GM21528 (cell line): ENCODE measurements around the gene VAC14.
"Not testable (repeated sequence)": the region's sequence is repeated elsewhere in the genome, so short reads cannot be mapped to it uniquely, and the experiment has no call there.

Experiments used
- ATAC-seq: cut with Tn5 transposase; IDR thresholded peaks from one replicate; pipeline ENCODE4 v1.9.1; 2021; ENCODE audit warnings: mild to moderate bottlenecking, moderate library complexity; ENCODE audit not compliant: unreplicated experiment, low FRiP score

The VAC14 gene

DNA sequence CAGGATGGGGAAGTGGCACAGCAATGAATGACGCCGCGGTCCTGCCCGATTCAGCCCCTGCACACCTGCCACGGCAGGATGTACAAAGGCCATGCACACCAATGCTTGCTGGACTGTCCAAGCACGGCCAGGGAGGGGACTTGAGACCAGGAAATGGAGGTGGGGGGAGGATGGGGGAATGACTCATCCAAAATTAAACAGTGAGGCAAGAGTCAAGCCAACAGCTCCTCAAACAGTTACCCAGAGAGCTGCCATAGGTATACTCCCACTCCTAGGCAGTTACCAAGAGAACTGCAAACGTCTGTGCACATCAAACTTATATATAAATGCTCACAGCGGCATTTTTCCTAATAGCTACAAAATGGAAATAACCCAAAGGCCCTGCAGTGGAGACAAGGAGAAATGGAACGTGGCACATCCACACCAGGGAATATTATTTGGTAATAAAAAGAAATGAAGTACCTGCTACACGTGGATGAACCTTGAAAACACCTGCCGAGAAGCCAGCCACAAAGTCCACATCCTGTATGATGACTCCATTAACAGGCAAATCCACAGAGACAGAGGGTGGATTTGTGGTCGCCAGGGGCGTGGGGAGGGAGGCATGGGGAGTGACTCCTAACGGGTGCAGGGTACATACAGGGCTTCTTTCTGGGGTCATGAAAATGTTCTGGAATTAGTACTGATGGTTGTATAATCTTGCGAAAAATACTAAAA lies 54.1 kb downstream of the VAC14 start:
- no peak for ATAC-seq

DNA sequence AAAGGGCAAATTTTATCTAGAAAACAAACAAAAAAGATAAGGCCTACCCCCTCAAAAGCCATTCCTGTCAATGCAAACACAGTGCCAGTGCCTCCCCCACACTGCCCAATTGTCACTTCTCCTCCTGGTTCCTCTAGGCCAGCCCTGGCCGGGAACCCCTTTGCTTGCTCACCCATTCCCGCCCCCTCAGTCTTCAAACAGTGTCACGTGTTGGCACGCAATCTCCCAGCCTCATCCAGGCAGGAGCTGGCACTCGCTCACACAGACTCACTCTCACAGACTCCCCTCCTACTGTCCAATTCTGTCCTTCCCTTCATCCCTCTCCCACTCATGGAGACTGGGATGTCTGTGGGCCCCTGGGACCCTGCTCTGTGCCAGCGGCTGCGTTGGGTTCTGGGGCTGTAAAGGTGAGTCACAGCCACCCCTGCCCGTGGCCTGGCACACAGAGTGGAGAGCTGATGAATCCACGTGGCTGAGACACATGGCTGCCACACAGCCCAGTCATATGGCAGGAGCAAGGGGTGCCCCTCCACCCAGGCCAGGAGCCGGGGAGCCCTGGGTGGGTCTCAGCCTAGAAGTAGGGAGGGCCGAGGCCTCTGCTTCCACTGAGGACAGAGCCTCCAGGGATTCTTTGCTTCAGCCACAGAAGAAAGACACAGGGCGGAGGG lies 54.8 kb downstream of the VAC14 start:
- ATAC-seq = no peak

DNA sequence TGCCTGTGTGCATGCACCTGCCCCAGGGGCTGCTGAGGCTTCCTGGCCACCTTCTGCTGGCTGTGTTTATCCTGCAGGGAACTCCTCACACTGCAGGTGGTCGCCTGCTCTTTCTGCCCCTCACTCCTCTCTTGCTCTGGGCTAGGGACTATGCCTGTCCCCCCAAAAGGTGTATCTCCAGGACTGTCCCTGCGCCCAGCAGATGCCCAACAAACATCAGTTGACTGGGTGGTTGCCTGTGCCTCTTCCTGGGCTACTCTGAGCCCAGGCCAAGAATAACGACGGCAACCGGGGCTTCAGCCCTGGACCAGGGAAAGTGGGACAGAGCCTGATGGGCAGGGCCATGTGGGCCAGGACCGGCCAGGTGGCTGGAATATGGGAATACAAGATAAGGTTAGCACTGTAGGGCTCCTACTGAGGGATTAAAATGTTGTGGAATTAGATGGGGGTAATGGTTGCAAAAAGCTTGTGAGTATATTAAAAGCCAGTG lies 55.4 kb downstream of the VAC14 start:
- ATAC-seq = no peak

DNA sequence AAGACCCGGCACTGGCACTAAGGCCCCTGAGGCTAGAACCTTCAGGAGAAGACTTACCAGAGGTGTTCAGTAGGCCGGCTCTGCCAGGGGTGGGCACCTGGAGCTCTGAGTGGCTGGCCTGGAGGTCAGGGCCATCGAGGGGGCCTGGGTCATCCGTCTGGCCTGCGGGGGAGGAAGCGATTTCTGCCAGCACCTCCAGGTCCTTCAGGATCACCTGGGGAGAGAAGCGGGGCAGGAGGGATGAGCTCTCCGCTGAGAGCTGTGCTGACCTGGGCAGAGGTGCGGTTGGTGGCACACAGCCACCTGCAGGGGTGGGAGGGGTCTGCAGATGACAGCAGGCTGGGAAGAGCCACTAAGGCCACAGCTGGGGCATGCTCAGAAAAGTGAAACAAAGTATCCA lies 56.6 kb downstream of the VAC14 start:
- ATAC-seq = no peak

DNA sequence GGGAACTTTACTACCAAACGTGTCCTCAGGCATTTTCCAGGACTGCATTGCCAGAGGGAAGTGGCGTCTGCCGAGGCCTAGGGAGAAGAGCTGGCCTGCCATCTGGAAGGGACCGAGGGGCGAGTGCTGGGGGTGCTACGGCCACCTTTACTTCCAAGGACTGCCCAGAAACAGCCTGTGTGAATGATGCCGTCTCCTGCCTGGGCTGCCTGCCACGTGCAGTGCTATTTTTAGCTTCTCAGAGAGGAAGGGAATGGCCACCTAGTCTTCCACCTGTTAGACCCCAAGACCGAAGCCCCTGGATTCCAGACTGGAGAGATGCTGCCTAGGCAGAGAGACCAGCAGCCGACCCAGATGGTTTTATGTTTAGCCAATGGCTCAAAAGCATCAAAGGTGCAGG lies 57.2 kb downstream of the VAC14 start:
- no peak for ATAC-seq

DNA sequence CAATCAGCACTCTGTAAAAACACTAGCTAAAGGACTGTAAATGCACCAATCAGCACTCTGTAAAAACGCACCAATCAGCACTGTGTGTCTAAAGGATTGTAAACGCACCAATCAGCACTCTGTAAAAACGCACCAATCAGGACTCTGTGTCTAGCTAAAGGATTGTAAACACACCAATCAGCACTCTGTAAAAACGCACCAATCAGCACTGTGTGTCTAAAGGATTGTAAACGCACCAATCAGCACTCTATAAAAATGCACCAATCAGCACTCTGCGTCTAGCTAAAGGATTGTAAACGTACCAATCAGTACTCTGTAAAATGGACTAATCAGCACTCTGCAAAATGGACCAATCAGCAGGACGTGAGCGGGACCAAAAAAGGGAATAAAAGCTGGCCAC lies 58.0 kb downstream of the VAC14 start:
- not testable (repeated sequence) for ATAC-seq

DNA sequence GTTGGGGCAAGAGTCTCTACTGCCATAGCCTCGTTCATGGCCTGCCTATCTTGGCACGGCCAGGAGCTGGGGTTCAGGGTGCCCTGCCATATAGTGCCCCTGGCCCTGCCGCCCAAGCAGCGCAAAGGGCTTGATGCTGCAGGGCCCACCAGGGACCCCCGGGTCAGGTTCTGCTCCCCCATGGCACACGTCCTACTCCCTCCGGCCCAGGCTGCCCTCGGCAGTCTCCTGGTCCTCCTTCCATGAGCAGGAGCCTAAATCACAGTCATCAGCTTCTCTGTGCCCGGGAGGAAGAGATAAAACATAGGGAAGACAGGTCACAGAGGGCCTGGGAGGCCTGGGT lies 59.2 kb downstream of the VAC14 start:
- no peak for ATAC-seq

DNA sequence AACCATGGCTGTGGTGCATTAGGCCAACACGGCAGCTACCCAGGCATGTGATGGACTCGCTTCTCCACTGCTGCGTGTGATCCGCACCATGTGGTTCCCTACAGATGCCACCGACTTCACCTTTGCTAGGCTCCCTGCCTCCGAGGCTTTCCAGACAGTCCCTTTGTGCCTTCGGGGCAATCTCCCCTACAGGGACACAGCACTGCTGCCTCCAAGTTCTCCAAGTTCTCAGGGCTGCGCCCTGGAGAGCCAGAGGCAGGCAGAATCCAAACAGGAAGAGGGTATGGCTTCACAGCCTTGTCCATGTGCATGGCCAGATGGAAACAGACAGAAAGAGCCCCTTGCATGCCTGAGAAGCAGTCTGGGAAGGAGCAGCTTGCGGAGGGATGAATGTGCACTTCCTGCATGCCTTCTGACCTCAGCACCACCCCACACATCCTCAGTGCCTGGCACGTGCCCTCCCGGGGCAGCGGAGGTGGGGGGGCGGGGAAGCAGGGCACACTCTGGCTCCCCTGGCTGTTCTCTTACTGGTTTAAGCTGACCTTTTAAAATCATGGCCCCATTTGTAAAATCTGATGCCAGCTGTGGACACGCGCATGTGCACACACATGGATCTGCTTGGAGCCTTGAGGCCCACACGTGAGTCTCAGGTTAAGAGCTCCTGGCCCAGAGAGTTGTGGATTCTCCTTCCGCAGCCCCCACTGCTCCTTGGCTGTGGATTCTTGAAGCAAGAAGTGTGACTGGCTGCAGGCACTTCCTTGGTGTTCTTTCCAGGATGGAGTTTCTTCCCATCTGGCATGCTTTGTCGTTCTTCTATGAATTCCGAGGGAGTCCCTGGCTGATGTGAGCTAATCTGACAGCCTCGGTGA lies 59.8 kb downstream of the VAC14 start:
- no peak for ATAC-seq

DNA sequence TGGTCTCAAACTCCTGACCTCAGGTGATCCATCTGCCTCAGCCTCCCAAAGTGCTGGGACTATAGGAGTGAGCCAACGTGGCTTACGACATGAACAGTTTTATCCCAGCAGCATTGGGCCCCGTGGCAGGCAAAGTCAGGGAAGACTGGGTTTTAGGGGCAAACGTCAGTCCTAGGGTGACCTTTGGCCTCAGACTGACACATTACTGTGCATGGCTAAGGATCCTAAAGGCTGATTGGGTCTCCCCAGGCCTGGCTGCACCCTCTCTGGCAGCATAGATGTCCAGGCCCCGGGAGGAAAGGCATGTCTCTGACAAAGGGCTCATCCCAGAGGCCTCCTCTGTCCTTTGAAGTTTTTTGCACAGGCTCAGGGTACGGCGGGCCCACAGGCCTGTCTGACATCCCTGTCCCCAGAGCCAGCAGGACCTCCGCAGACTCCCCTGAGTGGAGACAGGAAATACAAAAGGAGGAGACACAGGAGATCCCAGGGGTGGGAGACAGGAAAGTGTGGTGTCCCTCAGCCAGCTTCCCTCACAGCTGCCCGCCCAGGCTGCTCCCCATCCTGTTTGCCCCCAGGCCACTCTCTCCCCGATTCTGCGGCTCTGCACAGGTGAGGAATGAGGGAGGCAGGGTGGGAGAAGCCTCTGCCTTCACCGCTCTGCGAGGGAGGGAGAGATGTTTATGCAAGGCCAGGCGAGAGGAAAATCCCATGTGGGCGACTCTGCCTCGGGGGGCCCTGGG lies 60.6 kb downstream of the VAC14 start:
- no peak for ATAC-seq

DNA sequence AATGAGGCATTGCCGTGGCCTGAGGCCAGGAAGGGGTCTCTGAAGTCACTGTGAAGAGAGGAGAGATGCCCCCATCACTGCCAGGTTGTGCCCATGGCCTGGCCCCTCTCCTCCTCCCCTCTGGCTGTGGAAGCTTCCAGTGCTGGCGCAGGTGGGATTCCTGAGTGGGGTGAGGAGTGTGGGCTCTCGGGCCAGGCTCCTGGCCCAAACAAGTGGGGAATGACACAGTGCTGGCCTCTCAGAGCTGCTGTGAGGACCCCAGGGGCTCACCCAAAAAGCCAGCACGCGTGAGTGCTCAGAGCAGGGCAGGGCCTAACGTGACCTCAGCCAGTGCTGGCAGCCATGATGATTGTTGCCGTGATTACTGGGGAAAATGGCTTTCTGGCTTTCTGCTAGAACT lies 61.6 kb downstream of the VAC14 start:
- no peak for ATAC-seq

DNA sequence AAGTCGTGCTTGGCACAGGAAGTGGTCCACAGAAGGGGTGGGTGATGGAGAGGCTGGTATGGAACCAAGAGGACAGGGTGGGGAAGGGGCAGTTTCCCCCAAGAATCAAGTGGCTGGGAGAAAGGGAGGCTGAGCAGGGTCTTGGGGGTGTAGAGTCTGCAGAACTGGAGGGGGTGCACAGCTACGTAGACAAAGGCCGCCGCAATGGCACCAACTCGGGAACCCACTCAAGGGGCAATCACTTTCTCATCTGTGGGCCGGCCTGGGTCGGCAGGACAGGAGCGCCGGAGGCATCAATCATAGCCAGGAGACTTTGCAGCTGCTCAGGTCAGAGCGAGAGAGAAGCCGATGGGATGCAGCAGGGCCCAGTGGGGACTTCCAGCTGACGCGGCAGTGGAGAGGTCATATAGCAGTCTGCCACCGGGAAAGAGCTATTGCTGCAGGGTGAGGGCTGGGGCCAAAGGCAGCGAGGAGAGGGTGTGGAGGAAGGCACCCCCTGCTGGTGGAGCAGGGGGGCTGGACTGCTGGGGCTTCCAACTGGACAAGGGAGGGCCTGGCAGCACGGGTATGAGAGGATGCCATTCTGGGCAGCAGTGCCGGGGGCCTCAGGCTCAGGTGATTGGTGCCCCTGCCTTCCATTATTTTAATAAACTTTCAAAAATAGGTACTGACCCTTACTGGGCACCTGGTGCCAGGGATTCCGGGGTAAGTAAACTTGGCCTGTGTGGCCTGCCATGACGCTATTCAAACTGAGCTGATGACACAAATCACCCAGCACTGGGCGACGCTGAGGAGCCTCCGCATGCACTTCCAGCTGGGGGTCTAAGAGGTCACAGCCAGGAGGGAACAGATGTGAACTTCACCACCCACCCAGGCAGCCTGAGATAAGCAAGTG lies 62.6 kb downstream of the VAC14 start:
- no peak for ATAC-seq

DNA sequence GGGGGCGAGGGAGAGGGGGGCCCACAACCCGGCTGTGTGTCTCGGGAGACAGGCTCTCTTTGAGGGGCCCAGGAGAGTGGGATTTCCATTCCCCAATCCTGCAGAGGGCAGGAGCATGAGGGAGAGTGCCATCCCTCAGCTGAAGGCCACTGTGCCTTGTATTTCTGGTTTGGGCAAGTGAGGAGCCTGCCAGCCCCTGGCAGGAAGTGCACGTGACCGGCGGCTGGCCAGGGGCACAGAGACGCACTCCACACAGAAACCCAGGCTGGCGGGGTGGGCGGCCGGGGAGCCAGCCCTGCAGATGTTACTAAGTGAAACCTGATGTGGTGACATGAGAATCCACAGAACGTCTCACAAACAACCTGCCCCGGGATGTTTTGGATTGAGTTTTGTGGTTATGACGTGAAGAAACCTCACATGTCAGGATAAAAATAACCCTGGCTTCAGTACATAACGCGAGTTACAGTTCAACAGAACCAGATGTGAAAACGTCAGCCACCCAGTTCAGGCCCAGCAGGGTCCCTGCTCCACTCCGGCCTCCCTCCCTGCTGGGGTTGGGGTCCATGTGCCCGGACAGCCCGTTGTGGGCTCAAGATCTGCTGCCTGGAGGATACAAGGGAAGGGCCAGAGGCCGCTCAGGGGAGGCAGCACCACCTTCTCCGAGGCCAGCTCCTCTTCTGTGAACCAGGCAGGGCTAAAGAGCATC lies 63.4 kb downstream of the VAC14 start:
- ATAC-seq = peak; percentile 78

DNA sequence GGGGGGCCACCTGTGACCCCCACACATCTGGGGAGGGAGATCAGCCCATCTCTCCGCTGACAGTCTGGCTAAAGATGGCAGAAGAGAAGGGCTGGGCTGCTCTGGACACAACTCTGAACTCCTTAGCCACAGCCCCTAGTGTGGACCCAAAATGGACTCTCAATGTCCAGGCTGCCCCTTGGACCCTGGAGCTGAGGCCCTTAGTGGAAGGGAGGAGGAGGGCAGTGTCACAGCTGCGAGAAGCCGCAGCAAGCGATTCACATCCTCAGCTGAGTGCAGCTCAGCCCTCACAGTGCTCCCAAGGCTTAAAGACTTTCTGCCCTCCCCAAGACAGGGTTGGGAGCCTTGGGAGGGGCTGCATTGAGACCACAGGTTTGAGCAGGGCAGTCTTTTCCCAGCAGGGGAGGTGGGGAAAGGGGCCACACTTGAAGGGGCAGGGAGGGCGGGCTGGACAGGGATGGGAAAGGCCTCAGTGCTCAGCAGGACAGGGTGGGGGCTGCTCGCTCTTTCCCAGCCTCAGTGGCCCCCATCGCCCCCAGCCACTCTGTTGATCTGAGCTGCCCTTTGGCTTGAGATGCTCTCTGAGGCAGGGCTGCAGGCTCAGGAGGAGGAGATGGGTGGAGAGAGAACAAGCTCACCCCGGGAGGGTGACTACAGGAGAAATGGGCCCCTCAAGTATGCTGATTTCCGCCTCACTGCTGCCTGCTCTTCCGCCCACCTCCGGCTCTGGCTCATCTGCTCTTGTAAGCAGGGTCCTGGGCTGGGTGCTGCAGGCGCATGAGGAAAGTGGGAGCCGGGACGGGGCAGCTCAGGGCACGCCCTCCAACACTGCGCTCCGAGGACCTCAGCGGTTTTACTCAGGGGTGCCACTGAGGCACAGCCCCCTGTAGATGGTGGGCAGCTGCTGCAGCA lies 64.2 kb downstream of the VAC14 start:
- ATAC-seq = no peak

DNA sequence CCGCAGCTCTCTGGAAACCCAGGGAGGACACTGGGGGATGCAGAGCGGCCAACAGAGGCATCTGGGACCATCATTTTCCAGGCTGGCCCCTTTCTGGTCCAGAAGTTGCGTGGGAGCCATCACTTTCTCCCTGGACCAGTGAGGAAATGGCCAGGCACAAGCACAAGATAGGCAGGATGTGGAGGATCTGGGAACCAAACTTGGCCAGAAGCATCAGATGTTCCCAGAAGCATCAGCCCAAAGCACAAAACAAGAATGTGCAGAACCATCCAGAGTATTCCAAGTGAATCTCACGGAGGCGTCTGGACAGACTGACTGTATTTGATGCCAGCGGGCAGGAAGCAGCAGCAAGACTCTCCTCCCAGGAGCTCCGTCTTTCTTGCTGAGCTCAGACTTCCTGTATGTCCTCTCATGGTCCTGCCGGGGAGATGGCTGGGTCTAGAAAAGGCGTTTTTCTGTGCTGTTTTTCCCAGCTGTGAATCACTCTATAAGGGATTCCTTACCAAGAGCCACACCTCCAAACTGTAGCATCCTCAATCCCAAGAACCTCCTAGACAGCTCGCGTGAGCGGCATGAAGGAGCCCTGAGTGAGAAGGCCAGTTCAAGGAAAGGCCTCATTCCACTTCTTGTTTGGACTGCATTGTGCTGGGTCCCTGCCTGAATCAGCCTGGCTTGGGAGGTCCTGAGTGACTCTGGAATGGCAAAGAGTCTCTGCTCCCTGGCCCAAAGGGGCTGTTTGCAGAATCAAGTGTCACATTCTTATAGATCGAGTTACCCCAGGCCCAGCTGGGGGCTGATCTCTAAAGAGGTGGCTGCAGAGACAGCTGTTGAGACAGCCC lies 65.6 kb downstream of the VAC14 start:
- no peak for ATAC-seq

DNA sequence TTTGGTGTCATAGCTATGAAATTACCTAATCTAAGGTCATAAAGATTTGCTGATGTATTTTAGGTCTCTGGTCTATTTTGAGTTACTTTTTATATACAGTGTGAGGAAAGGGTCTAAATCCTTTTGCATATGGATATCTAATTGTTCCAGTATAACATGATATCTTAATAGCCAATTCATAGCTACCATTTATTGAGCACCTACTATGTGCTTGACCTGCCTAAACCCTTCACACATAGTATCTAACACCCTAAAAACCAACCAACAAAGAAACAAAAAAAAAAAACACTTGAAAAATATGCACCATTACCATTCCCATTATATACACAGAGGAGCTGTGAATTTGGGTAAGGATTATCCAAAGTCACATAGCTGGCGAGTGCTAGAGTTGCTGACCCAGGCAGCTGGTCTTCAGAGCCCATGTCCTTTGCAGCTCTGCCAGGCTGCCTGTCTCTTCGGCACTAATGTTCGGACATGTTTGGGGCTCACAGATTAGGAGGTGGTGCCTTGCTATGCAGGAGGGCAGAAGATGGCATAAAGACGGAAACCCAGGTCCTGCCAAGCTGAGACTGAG lies 66.3 kb downstream of the VAC14 start:
- no peak for ATAC-seq

DNA sequence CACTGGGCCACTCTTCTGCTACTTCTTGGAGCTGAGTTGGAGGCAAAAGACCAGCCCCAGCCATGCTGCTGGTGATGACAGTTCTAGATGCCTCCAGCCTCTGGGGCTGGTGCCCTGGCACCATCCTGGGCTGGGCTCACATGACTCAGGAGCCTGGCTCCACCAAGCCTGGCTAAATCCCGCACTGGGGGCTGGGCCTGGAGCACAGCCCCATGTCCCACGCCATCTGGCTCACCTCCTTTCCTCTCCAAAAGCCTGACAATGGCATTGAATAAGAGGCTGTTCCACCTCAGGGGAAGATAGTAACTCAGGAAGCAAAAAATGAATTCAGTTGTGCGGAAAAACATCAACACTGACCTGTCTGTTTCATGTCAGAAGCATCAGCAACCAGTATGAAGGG lies 70.0 kb downstream of the VAC14 start:
- ATAC-seq = no peak

DNA sequence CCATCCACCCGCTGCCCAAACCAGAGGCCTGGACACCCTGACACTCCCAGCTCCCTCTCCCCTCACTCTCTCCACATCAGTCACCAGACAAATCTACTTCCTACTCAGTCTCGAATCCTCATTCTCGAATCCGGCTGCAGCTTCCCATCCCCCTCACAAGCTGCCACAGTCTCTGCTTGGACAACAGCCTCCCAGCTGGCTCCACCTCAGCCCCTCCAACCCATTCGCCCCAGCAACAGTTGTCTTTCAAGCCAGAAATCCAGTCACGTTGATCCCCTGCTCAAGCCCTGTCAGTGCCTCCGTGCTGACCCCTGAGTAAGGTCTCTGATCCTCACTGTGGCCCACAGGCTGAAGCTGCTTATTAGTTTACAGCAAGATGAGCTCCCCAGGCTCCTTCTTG lies 70.9 kb downstream of the VAC14 start:
- no peak for ATAC-seq
